ENCODE results near the gene HPDL. TPM values are rescaled to one million over a fixed set of nuclear protein-coding genes. Genes with fewer than 3 reads are reported as not detected.

HPDL gene
- total RNA-seq, 4 donors from 2014 or later, result 0.16 to 2.3 (median 1.1) TPM; not detected in 1

DNA sequence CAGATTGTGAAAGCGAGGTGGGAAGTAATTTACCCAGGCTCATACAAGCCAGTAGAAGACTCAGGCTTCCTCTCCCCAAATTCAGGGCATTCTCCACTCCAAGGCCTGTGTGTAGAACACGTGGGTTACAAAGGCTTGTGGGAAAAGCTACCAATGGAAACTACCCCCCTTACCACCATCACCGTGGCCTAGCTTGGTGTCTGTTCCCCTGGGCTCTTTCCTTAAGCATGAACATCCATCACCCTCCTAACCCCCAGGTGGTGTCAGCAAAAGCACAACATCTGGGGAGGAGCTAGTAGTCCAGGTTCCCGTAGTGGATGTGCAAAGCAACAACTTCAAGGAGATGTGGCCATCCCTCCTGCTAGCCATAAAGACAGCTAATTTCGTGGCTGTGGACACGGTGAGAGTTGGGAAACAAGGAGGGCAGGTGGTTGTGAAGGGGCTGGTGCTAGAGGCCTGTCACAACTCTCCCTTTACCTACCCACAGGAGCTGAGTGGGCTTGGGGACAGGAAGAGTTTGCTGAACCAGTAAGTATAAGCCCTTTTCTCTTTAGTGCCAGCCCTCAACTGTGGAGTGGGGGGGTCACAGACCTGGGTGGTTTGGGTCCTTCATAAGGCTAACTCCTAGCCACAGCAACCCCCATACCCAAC is 14.2 kb downstream of the HPDL start:
- DNase-seq (no peak), ATAC-seq (no peak)
- intact Hi-C loops (cut with DNase I; ENCODE audit: low total_unique reads), result loop anchor here (1.0 to 10.0 kb wide), 2 partner anchors 38 to 344 kb away; partner anchors contain the start of genes GPBP1L1 and TMEM69

DNA sequence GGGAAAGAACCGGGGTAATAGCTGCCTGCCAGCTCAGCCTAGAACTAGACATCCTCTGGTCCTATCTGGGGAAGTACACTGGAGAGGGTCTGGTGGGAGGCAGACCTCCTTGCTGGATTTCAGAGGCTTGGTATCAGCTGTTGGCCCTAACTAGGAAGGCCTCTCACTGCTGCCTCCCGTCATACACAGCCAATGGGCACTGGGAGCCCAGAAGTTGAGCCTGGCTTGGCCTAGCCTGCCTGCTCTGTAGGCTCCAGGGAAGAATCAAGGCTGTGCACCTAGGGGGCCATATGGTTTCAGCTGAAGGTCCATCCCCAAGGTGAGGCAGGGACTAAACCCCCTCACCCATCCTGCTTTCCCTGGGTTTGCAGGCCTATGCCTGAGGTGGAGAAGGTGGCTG is 17.8 kb downstream of the HPDL start:
- Histone ChIP-seq H3K4me1 (peaks cover 38 to 39% of the 10 kb centered on the region in 2 donors), H3K36me3 (peaks cover 0 to 41% of the 10 kb centered on the region in 2 donors), H3K4me3 (no peak overlapping the region), H3K27ac (no peak overlapping the region), H3K9me3 (no peaks in the 10 kb centered on the region), H3K27me3 (no peaks in the 10 kb centered on the region)
- in situ Hi-C loops (cut with MboI; ENCODE audit: low sequenced_read_pairs in 4 of 4), result no loop called here
- intact Hi-C loops (cut with DNase I; ENCODE audit: low total_unique reads), result loop anchor here (10.0 kb wide), 1 partner anchor 340 kb away; the partner anchor contains the start of genes GPBP1L1 and TMEM69
- TF ChIP-seq, protein P1, sequence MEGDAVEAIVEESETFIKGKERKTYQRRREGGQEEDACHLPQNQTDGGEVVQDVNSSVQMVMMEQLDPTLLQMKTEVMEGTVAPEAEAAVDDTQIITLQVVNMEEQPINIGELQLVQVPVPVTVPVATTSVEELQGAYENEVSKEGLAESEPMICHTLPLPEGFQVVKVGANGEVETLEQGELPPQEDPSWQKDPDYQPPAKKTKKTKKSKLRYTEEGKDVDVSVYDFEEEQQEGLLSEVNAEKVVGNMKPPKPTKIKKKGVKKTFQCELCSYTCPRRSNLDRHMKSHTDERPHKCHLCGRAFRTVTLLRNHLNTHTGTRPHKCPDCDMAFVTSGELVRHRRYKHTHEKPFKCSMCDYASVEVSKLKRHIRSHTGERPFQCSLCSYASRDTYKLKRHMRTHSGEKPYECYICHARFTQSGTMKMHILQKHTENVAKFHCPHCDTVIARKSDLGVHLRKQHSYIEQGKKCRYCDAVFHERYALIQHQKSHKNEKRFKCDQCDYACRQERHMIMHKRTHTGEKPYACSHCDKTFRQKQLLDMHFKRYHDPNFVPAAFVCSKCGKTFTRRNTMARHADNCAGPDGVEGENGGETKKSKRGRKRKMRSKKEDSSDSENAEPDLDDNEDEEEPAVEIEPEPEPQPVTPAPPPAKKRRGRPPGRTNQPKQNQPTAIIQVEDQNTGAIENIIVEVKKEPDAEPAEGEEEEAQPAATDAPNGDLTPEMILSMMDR (IDR thresholded peaks at IDR 0.05 in 4 of 5, conservative IDR thresholded peaks at IDR 0.05 in 1 of 5), result no peak
- TF ChIP-seq POLR2A (IDR thresholded peaks at IDR 0.05), result no peak
- DNase-seq, result no peak
- no peak for ATAC-seq

More for the DNA sequence above, 14.2 kb downstream of the HPDL start:
- Histone ChIP-seq H3K27ac (peak overlapping the region; percentile 92 to 100 (median 100)), H3K27me3 (no peaks in the 10 kb centered on the region), H3K4me3 (peak overlapping the region; percentile 88 to 98 (median 96)), H3K36me3 (peaks cover 0 to 41% of the 10 kb centered on the region in 2 donors), H3K4me1 (peaks cover 17 to 18% of the 10 kb centered on the region in 2 donors), H3K9me3 (no peaks in the 10 kb centered on the region)
- in situ Hi-C loops (cut with MboI; ENCODE audit: low sequenced_read_pairs in 4 of 4), result no loop called here
- TF ChIP-seq, protein P1 (IDR thresholded peaks at IDR 0.05 in 4 of 5, conservative IDR thresholded peaks at IDR 0.05 in 1 of 5), result no peak
- no peak for TF ChIP-seq POLR2A (IDR thresholded peaks at IDR 0.05)

DNA sequence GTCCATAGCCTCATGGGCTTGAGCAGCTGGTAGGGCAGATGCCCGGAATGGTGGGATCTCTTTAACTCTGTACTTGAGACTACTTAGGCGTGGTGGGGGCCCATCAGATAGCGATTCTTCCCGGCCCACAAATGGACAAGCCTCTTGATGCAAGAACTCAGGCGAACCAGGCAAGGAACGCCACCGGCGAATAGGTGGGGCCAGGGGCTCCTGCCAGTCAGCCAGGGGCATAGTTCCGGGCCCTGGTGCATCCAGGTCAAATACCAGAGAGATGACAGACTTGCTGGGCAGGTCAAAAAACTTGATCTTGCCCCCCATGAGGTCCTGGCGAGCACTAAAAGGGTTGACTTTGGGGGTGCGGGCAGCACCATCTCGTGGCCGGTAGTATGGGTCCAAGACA is 18.3 kb downstream of the HPDL start:
- Histone ChIP-seq H3K9me3 (no peaks in the 10 kb centered on the region), H3K27me3 (no peaks in the 10 kb centered on the region), H3K4me3 (no peak overlapping the region), H3K36me3 (peaks cover 0 to 41% of the 10 kb centered on the region in 2 donors), H3K27ac (no peak overlapping the region), H3K4me1 (peaks cover 42 to 44% of the 10 kb centered on the region in 2 donors)
- no peak for DNase-seq
- no peak for ATAC-seq
- in situ Hi-C loops (cut with MboI; ENCODE audit: low sequenced_read_pairs in 4 of 4), result no loop called here
- no peak for TF ChIP-seq POLR2A (IDR thresholded peaks at IDR 0.05)
- TF ChIP-seq, protein P1 (IDR thresholded peaks at IDR 0.05 in 4 of 5, conservative IDR thresholded peaks at IDR 0.05 in 1 of 5), result no peak
- intact Hi-C loops (cut with DNase I; ENCODE audit: low total_unique reads), result loop anchor here (10.0 kb wide), 1 partner anchor 340 kb away; the partner anchor contains the start of genes GPBP1L1 and TMEM69

DNA sequence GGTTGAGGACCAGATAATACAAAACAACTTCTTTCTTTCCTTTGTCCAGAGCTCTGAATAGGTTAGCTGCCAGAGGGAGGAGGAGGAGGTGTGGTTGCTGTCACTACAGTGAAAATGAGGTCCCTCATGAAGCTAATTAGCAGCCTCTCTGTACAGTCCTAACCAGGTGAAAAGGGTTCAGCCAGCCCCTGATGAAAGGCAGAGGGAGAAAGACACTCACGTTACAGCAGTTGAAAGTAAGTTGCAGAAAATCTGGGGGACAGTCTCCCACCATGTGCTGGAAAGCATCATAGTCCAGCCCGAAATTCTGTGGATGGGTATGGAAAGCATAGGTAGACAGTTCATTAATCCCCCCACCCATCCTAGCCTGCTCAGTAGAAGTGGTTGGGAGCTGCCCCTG is 19.8 kb downstream of the HPDL start:
- TF ChIP-seq POLR2A (IDR thresholded peaks at IDR 0.05), result no peak
- TF ChIP-seq, protein P1 (IDR thresholded peaks at IDR 0.05 in 4 of 5, conservative IDR thresholded peaks at IDR 0.05 in 1 of 5), result no peak
- ATAC-seq (no peak), DNase-seq (no peak)
- Histone ChIP-seq H3K9me3 (no peaks in the 10 kb centered on the region), H3K27ac (peak overlapping the region in 2 of 4 donors; percentile 86 to 87), H3K36me3 (peaks cover 0 to 38% of the 10 kb centered on the region in 2 donors), H3K4me3 (no peak overlapping the region), H3K27me3 (no peaks in the 10 kb centered on the region), H3K4me1 (peaks cover 36 to 47% of the 10 kb centered on the region in 2 donors)
- in situ Hi-C loops (cut with MboI; ENCODE audit: low sequenced_read_pairs in 4 of 4), result no loop called here
- intact Hi-C loops (cut with DNase I; ENCODE audit: low total_unique reads), result loop anchor here (10.0 kb wide), 1 partner anchor 338 kb away; the partner anchor contains the start of genes GPBP1L1 and TMEM69
